Right atrium auricular region (tissue), 2 donors: ENCODE data around the gene ZCCHC10. TPM values are rescaled to one million over a fixed set of nuclear protein-coding genes. Genes with fewer than 3 reads are reported as not detected.

Source experiments
- DNase-seq: peaks from one replicate; pipeline ENCODE4 v3.0.0-alpha.2; 2019; ENCODE audit warnings: low spot score
- H3K27ac ChIP-seq, 2 donors: fragments of 200-600 bp; sonication (generic); 1 replicate in 1 of 2; 2 replicates in 1 of 2; pipeline ENCODE4 v1.5.1; 2016 to 2019
- H3K27me3 ChIP-seq, 2 donors: fragments of 200-600 bp; sonication (generic); one replicate each; pipeline versions ENCODE4 v1.5.1 to v1.6.0; 2017 to 2019
- H3K36me3 ChIP-seq: fragments of 200-600 bp; sonication (generic); one replicate; pipeline ENCODE4 v1.5.1; 2016
- H3K4me1 ChIP-seq, 2 donors: fragments of 200-600 bp; sonication (generic); one replicate each; pipeline versions ENCODE4 v1.5.1 to v1.6.0; 2017 to 2019
- H3K4me3 ChIP-seq, 2 donors: fragments of 200-600 bp; sonication (generic); 1 replicate in 1 of 2; 2 replicates in 1 of 2; pipeline ENCODE4 v1.5.1; 2017 to 2019; ENCODE audit warnings: mild to moderate bottlenecking in 1 of 2, moderate library complexity in 1 of 2
- H3K9me3 ChIP-seq, 2 donors: fragments of 200-600 bp; sonication (generic); one replicate each; pipeline ENCODE4 v1.5.1; 2019
- CTCF ChIP-seq, 2 donors: fragments of 200-600 bp; sonication (generic); IDR thresholded peaks; one replicate each; pipeline ENCODE4 v1.5.1; 2019; ENCODE audit warnings: antibody characterized with exemption in 2 of 2
- total RNA-seq, 2 donors: library from RNA; depleted of rRNA; stranded (reverse); fragments of >200 nt; gene quantifications; one replicate each; pipeline ENCODE4 v1.1.0, GENCODE V29; 2016

The ZCCHC10 gene
- total RNA-seq, 2 donors from 2014 or later: 18.4 to 18.8 TPM

GRCh38 chr5:132952829-132953228 is 73.5 kb downstream of the ZCCHC10 start:
- no peaks in the 10 kb centered on the region for H3K36me3 ChIP-seq
- H3K9me3 ChIP-seq: no peaks in the 10 kb centered on the region
- H3K4me3 ChIP-seq: no peak overlapping the region
- H3K27me3 ChIP-seq: no peaks in the 10 kb centered on the region
- H3K4me1 ChIP-seq: peaks cover 0 to 20% of the 10 kb centered on the region in 2 donors
- TF ChIP-seq CTCF (IDR thresholded peaks at IDR 0.05): no peak
- H3K27ac ChIP-seq: no peak overlapping the region
- no peak for DNase-seq

- no peaks in the 10 kb centered on the region for H3K9me3 ChIP-seq
- no peak overlapping the region for H3K4me3 ChIP-seq
- H3K27me3 ChIP-seq: no peaks in the 10 kb centered on the region
- H3K4me1 ChIP-seq: peaks cover 0 to 24% of the 10 kb centered on the region in 2 donors
- no peak for DNase-seq
- H3K36me3 ChIP-seq: no peaks in the 10 kb centered on the region
- H3K27ac ChIP-seq: no peak overlapping the region
- TF ChIP-seq CTCF (IDR thresholded peaks at IDR 0.05): no peak
Observed at GRCh38 chr5:132951897-132952296, 74.5 kb downstream of the ZCCHC10 start.

- H3K4me3 ChIP-seq: no peak overlapping the region
- TF ChIP-seq CTCF (IDR thresholded peaks at IDR 0.05): no peak
Observed at GRCh38 chr5:132949136-132949535, 77.2 kb downstream of the ZCCHC10 start.

GRCh38 chr5:132947671-132948070 is 78.7 kb downstream of the ZCCHC10 start:
- Histone ChIP-seq H3K4me1 (peaks cover 0 to 15% of the 10 kb centered on the region in 2 donors), H3K9me3 (no peaks in the 10 kb centered on the region), H3K4me3 (no peak overlapping the region), H3K36me3 (no peaks in the 10 kb centered on the region), H3K27me3 (no peaks in the 10 kb centered on the region), H3K27ac (no peak overlapping the region)
- DNase-seq: no peak
- TF ChIP-seq CTCF (IDR thresholded peaks at IDR 0.05): no peak

More at GRCh38 chr5:132949136-132949535, 77.2 kb downstream of the ZCCHC10 start:
- Histone ChIP-seq H3K4me1 (peaks cover 0 to 24% of the 10 kb centered on the region in 2 donors), H3K27ac (no peak overlapping the region), H3K27me3 (no peaks in the 10 kb centered on the region), H3K36me3 (no peaks in the 10 kb centered on the region), H3K9me3 (no peaks in the 10 kb centered on the region)
- no peak for DNase-seq

Other genes with a start within 250 kb of the ZCCHC10 start
- gene SEPTIN8, start 249.3 kb downstream of the ZCCHC10 start, total RNA-seq: 10 to 100 TPM; 21.1 to 24.8 TPM
- gene SOWAHA, start 213.2 kb downstream of the ZCCHC10 start, total RNA-seq: not detected
- gene SHROOM1, start 195.9 kb downstream of the ZCCHC10 start, total RNA-seq: 1 to 10 TPM; 3.2 to 4.2 TPM
- under 1 TPM; 0.20 to 0.22 TPM for gene GDF9, start 160.1 kb downstream of the ZCCHC10 start, total RNA-seq
- 100 to 1,000 TPM; 276 to 335 TPM for gene UQCRQ, start 159.9 kb downstream of the ZCCHC10 start, total RNA-seq
- 1 to 10 TPM in 1 of 2 donors, not detected in 1; 1.1 TPM for gene LEAP2, start 152.9 kb downstream of the ZCCHC10 start, total RNA-seq
- gene AFF4, start 62.9 kb downstream of the ZCCHC10 start, total RNA-seq: 10 to 100 TPM; 36.8 to 47.3 TPM
- 10 to 100 TPM; 50.4 to 56.3 TPM for gene HSPA4, start 25.5 kb upstream of the ZCCHC10 start, total RNA-seq